ENCODE data around the gene ATP9B.
A peak's percentile ranks its signal among the peaks of the same experiment; 100 is the strongest.
"Not testable (repeated sequence)": the region's sequence is repeated elsewhere in the genome, so short reads cannot be mapped to it uniquely, and the experiment has no call there.

Gene ATP9B

DNA sequence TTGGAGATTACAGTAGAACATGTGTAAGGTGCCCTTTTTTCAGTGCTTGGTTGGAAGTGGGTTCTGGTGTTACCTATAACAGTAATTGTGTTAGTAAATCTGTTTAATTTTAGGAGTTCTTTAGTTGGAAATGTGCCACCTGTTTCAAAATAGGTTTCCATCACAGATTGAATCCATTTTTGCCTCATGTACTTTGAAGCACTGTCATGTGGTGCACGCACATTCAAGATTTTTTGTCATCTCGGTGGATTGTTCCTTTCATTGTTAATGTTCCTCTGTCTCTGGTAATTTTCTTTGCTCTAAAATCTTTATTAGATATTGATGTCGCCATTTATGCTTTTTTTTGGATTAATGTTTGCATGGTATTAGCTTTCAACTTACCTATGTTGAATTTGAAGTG, 1.3 kb downstream of the ATP9B start:
- no peak overlapping the region for H3K27ac ChIP-seq (ENCODE audit: low read depth, low read length, severe bottlenecking)
- peak overlapping the region; percentile 81 for H3K4me3 ChIP-seq (ENCODE audit: extremely low read depth, insufficient read depth, low read length, poor library complexity, severe bottlenecking)
- 100% methylated on average over 1 to 2 of the region's 3 CpGs for WGBS, 2 experiments (ENCODE audit: insufficient coverage in 2 of 2)

DNA sequence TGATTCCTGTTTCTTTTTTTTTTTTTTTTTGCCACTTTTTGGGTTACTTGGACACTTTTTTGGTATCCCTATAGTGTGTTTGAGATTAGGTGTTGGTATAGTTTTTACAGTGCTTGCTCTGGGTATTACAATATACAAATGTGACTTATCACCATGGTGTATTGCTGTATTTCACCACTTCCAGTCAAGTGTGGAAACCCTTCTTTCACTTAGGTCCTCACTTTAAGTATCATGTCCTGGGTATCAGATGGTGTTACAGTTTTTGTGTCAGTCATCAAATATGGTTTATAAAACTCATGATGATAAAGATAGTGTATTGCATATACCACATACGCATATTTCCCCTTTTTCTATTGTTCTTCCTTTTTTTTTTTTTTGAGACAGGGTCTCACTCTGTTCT, 1.8 kb downstream of the ATP9B start:
- Histone ChIP-seq H3K9me3 (ENCODE audit: control insufficient read depth, low read length) (peaks cover 21% of the 10 kb centered on the region), H3K4me1 (ENCODE audit: control insufficient read depth, insufficient read depth, low read length, poor library complexity, severe bottlenecking) (no peaks in the 10 kb centered on the region), H3K36me3 (ENCODE audit: control insufficient read depth, insufficient read depth, low read length) (peaks cover 4% of the 10 kb centered on the region), H3K4me3 (ENCODE audit: extremely low read depth, insufficient read depth, low read length, poor library complexity, severe bottlenecking) (no peak overlapping the region), H3K27ac (ENCODE audit: low read depth, low read length, severe bottlenecking) (no peak overlapping the region)
- WGBS, 2 experiments (ENCODE audit: insufficient coverage in 2 of 2), result no CpG with 5 or more reads among the region's 1 CpG

More for the DNA sequence above, 1.3 kb downstream of the ATP9B start:
- Histone ChIP-seq H3K36me3 (ENCODE audit: control insufficient read depth, insufficient read depth, low read length) (peaks cover 4% of the 10 kb centered on the region), H3K4me1 (ENCODE audit: control insufficient read depth, insufficient read depth, low read length, poor library complexity, severe bottlenecking) (no peaks in the 10 kb centered on the region), H3K9me3 (ENCODE audit: control insufficient read depth, low read length) (peaks cover 21% of the 10 kb centered on the region)

DNA sequence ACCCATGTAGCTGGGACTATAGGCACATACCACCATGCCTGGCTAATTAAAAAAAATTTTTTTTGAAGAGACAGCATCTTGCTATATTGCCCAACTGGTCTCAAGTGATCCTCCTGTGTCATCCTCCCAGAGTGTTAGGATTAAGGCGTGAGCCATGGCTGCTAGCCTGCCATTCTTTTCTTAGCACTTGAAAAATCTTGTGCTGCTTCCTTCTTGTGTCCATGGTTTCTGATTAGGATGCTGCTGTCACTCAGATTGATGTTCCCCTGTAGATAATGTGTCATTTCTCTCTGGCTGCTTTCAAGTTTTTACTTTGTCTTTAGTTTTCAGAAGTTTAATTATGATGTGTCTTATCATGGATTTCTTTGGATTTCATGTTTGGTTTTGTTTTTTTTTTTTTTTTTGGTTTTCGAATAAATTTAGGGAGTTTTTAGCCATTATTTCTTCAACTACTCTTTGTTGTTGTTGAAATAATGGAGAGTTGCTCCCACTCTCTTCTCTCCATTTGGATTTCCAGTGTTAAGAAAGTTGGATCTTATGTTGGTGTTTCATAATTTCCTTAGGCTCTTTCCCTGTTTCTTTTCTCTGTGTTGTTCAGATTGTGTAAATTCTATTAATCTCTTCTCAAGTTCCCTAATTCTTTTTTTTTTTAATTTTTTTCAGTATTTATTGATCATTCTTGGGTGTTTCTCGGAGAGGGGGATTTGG, 2.5 kb downstream of the ATP9B start:
- 88 to 90% methylated on average over 1 of the region's 3 CpGs for WGBS, 2 experiments (ENCODE audit: insufficient coverage in 2 of 2)
- Histone ChIP-seq H3K9me3 (ENCODE audit: control insufficient read depth, low read length) (peaks cover 21% of the 10 kb centered on the region), H3K27ac (ENCODE audit: low read depth, low read length, severe bottlenecking) (no peak overlapping the region), H3K4me3 (ENCODE audit: extremely low read depth, insufficient read depth, low read length, poor library complexity, severe bottlenecking) (no peak overlapping the region), H3K4me1 (ENCODE audit: control insufficient read depth, insufficient read depth, low read length, poor library complexity, severe bottlenecking) (no peaks in the 10 kb centered on the region), H3K36me3 (ENCODE audit: control insufficient read depth, insufficient read depth, low read length) (peaks cover 4% of the 10 kb centered on the region)

DNA sequence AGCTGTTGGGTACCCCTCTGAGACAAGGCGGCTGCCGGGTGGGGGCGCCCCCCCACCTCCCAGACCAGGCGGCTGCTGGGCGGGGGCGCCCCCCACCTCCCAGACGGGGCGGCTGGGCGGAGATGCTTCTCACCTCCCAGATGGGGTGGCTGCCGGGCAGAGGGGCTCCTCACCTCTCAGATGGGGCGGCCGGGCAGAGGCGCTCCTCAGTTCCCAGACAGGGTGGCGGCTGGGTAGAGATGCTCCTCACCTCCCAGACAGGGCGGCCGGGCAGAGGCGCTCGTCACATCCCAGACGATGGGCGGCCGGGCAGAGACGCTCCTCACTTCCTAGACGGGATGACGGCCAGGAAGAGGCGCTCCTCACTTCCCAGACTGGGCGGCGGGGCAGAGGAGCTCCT, 3.5 kb downstream of the ATP9B start:
- H3K4me1 ChIP-seq (ENCODE audit: control insufficient read depth, insufficient read depth, low read length, poor library complexity, severe bottlenecking); H3K36me3 ChIP-seq (ENCODE audit: control insufficient read depth, insufficient read depth, low read length); H3K27ac ChIP-seq (ENCODE audit: low read depth, low read length, severe bottlenecking); H3K4me3 ChIP-seq (ENCODE audit: extremely low read depth, insufficient read depth, low read length, poor library complexity, severe bottlenecking): not testable (repeated sequence)
- 96 to 98% methylated on average over 14 to 27 of the region's 27 CpGs for WGBS, 2 experiments (ENCODE audit: insufficient coverage in 2 of 2)
- peaks cover 21% of the 10 kb centered on the region for H3K9me3 ChIP-seq (ENCODE audit: control insufficient read depth, low read length)

DNA sequence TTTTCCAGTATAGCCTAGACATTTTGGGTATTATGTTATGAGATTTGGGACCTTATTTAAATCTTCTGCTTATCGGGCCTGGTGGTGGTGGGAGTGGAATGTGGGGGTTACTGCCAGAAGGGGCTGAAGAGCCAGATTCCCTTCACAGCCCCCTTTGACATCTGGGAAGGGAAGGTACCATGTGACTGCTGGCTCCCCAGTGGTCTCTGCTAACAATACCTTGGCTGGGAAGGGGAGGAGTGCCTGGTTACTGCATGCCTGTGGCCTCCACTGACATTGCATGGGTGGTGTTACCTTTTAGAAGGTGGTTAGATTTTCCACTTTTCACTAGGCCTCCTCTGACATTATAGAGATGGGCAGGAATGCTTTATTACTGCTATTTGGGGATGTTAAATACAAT, 8.0 kb downstream of the ATP9B start:
- Histone ChIP-seq H3K27ac (ENCODE audit: low read depth, low read length, severe bottlenecking) (no peak overlapping the region), H3K9me3 (ENCODE audit: control insufficient read depth, low read length) (peaks cover 7% of the 10 kb centered on the region), H3K36me3 (ENCODE audit: control insufficient read depth, insufficient read depth, low read length) (peaks cover 7% of the 10 kb centered on the region), H3K4me3 (ENCODE audit: extremely low read depth, insufficient read depth, low read length, poor library complexity, severe bottlenecking) (no peak overlapping the region), H3K4me1 (ENCODE audit: control insufficient read depth, insufficient read depth, low read length, poor library complexity, severe bottlenecking) (no peaks in the 10 kb centered on the region)
- no CpG with 5 or more reads among the region's 1 CpG for WGBS, 2 experiments (ENCODE audit: insufficient coverage in 2 of 2)

DNA sequence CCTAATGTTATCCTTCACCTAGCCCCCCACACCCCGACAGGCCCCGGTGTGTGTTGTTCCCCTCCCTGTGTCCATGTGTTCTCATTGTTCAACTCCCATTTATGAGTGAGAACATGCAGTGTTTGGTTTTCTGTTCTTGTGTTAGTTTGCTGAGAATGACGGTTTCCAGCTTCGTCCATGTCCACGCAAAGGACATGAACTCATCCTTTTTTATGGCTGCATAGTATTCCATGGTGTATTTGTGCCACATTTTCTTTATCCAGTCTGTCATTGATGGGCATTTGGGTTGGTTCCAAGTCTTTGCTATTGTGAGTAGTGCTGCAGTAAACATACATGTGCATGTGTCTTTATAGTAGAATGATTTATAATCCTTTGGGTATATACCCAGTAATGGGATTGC, 9.6 kb downstream of the ATP9B start:
- WGBS, 2 experiments (ENCODE audit: insufficient coverage in 2 of 2), result 83 to 86% methylated on average over 3 of the region's 5 CpGs
- not testable (repeated sequence) for H3K27ac ChIP-seq (ENCODE audit: low read depth, low read length, severe bottlenecking); H3K4me3 ChIP-seq (ENCODE audit: extremely low read depth, insufficient read depth, low read length, poor library complexity, severe bottlenecking); H3K4me1 ChIP-seq (ENCODE audit: control insufficient read depth, insufficient read depth, low read length, poor library complexity, severe bottlenecking); H3K9me3 ChIP-seq (ENCODE audit: control insufficient read depth, low read length)
- peaks cover 13% of the 10 kb centered on the region for H3K36me3 ChIP-seq (ENCODE audit: control insufficient read depth, insufficient read depth, low read length)

DNA sequence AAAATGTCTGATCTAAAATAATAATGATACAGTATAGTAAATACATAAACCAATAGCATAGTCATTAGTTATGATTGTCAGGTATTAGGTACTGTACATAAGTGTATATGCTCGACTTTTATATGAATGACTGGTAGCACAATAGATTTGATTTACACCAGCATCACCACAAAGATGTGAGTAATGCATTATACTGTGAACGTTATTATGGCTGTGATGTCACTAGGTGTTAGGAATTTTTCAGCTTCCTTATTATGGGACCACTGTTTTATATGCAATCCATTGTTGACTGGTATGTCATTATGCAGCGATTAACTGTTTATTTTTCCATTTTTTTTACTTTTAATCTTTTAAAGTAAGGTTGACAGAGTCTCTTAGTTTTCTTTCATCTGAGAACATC, 23.7 kb downstream of the ATP9B start:
- Histone ChIP-seq H3K4me3 (ENCODE audit: extremely low read depth, insufficient read depth, low read length, poor library complexity, severe bottlenecking) (no peak overlapping the region), H3K9me3 (ENCODE audit: control insufficient read depth, low read length) (peaks cover 5% of the 10 kb centered on the region), H3K27ac (ENCODE audit: low read depth, low read length, severe bottlenecking) (no peak overlapping the region), H3K4me1 (ENCODE audit: control insufficient read depth, insufficient read depth, low read length, poor library complexity, severe bottlenecking) (no peaks in the 10 kb centered on the region), H3K36me3 (ENCODE audit: control insufficient read depth, insufficient read depth, low read length) (peaks cover 2% of the 10 kb centered on the region)
- WGBS, 2 experiments (ENCODE audit: insufficient coverage in 2 of 2), result 83% methylated on average over 1 of the region's 3 CpGs; no CpG with 5 or more reads in 1 of the 2 experiments

DNA sequence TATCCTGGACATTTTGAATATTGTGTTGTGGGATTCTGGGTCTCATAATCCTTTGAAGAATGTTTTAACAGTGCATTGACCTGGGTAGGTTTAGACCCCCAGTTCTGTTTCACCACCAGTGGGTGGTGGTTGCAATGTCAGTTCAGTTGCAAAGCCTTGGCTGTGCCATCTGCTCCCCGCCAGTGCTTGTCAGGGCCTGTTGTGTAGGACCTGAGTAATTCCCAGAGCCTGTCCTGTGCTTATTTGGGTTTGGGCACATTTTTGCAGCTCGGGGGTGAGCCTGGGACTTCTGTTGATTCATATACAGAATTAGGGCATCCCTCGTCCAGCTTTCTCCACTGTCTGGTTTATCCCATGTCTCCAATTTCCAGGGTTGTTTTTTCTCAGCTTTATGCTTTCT, 24.8 kb downstream of the ATP9B start:
- peaks cover 5% of the 10 kb centered on the region for H3K9me3 ChIP-seq (ENCODE audit: control insufficient read depth, low read length)
- no peak overlapping the region for H3K27ac ChIP-seq (ENCODE audit: low read depth, low read length, severe bottlenecking)
- no peak overlapping the region for H3K4me3 ChIP-seq (ENCODE audit: extremely low read depth, insufficient read depth, low read length, poor library complexity, severe bottlenecking)
- peaks cover 2% of the 10 kb centered on the region for H3K36me3 ChIP-seq (ENCODE audit: control insufficient read depth, insufficient read depth, low read length)
- 87 to 100% methylated on average over 1 to 2 of the region's 3 CpGs for WGBS, 2 experiments (ENCODE audit: insufficient coverage in 2 of 2)
- no peaks in the 10 kb centered on the region for H3K4me1 ChIP-seq (ENCODE audit: control insufficient read depth, insufficient read depth, low read length, poor library complexity, severe bottlenecking)

DNA sequence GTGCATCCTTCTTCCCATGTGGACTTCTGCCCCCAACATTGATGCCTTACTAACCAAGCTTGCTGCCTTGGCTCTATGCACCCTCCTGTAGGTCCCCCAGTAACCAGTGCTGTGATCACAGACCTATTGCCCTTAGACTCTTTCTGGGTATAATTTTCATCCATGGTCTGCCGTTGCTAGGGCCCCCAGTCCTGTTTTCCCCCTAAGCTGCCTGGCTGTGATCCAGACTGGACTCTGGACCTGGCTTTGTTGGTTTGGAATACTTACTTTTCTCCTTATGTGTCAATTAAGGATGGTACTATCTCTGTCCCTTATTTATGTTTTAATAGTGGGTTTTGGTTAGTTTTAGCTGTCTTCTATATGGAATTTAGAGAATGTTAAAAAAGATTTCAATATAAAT, 26.0 kb downstream of the ATP9B start:
- Histone ChIP-seq H3K4me1 (ENCODE audit: control insufficient read depth, insufficient read depth, low read length, poor library complexity, severe bottlenecking) (no peaks in the 10 kb centered on the region), H3K36me3 (ENCODE audit: control insufficient read depth, insufficient read depth, low read length) (peaks cover 2% of the 10 kb centered on the region), H3K4me3 (ENCODE audit: extremely low read depth, insufficient read depth, low read length, poor library complexity, severe bottlenecking) (no peak overlapping the region), H3K9me3 (ENCODE audit: control insufficient read depth, low read length) (peaks cover 5% of the 10 kb centered on the region), H3K27ac (ENCODE audit: low read depth, low read length, severe bottlenecking) (no peak overlapping the region)
- WGBS, 2 experiments (ENCODE audit: insufficient coverage in 2 of 2), result 43 to 73% methylated on average over 1 of the region's 1 CpG

DNA sequence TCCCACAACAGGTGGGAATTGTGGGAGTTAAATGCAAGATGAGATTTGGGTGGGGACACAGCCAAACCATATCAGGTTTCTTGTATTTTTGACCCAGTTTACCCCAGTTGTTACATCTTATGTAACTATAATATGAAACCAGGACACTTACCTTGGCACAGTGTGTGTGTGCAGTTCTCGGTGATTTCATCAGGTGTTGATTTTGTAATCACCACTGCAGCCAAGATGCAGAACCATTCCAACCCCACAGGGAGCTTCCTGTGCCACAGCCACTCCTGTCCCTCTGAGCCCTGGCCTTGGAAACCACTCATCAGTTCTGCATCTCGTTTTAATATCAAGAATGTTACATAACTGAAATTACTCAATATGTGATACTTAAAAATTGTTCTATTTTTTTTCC, 31.8 kb downstream of the ATP9B start:
- Histone ChIP-seq H3K9me3 (ENCODE audit: control insufficient read depth, low read length) (no peaks in the 10 kb centered on the region), H3K27ac (ENCODE audit: low read depth, low read length, severe bottlenecking) (no peak overlapping the region), H3K4me1 (ENCODE audit: control insufficient read depth, insufficient read depth, low read length, poor library complexity, severe bottlenecking) (no peaks in the 10 kb centered on the region), H3K4me3 (ENCODE audit: extremely low read depth, insufficient read depth, low read length, poor library complexity, severe bottlenecking) (no peak overlapping the region), H3K36me3 (ENCODE audit: control insufficient read depth, insufficient read depth, low read length) (peaks cover 2% of the 10 kb centered on the region)
- no CpG with 5 or more reads among the region's 2 CpGs for WGBS, 2 experiments (ENCODE audit: insufficient coverage in 2 of 2)

DNA sequence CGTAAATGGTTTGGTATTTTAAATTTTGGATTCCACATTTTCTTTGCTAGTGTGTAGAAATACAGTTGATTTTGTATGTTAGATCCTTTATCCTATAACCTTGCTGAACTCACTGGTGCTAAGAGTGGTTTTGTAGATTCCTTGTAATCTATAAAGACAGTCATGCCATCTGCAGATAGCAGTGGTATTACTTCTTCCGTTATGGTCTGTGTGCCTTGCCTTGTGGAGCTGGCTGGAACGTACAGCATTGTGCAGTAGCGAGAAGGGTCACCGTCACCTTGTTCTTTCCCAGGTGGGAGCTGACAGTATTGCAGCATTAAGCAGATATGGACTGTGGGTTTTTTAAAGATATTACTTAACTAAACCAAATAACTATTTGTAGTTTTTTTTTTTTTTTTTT, 33.7 kb downstream of the ATP9B start:
- no peak overlapping the region for H3K4me3 ChIP-seq (ENCODE audit: extremely low read depth, insufficient read depth, low read length, poor library complexity, severe bottlenecking)
- no peaks in the 10 kb centered on the region for H3K9me3 ChIP-seq (ENCODE audit: control insufficient read depth, low read length)
- no peak overlapping the region for H3K27ac ChIP-seq (ENCODE audit: low read depth, low read length, severe bottlenecking)
- H3K36me3 ChIP-seq (ENCODE audit: control insufficient read depth, insufficient read depth, low read length), result no peaks in the 10 kb centered on the region
- WGBS, 2 experiments (ENCODE audit: insufficient coverage in 2 of 2), result 80 to 93% methylated on average over 2 to 4 of the region's 5 CpGs
- no peaks in the 10 kb centered on the region for H3K4me1 ChIP-seq (ENCODE audit: control insufficient read depth, insufficient read depth, low read length, poor library complexity, severe bottlenecking)

All from mesodermal cell (in vitro differentiated cells).